ENCODE results near the gene PBX3.

GRCh38 chr9:125906144-125906543 is 159.0 kb downstream of the PBX3 start:
- TF ChIP-seq, protein P1, sequence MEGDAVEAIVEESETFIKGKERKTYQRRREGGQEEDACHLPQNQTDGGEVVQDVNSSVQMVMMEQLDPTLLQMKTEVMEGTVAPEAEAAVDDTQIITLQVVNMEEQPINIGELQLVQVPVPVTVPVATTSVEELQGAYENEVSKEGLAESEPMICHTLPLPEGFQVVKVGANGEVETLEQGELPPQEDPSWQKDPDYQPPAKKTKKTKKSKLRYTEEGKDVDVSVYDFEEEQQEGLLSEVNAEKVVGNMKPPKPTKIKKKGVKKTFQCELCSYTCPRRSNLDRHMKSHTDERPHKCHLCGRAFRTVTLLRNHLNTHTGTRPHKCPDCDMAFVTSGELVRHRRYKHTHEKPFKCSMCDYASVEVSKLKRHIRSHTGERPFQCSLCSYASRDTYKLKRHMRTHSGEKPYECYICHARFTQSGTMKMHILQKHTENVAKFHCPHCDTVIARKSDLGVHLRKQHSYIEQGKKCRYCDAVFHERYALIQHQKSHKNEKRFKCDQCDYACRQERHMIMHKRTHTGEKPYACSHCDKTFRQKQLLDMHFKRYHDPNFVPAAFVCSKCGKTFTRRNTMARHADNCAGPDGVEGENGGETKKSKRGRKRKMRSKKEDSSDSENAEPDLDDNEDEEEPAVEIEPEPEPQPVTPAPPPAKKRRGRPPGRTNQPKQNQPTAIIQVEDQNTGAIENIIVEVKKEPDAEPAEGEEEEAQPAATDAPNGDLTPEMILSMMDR (conservative IDR thresholded peaks at IDR 0.05; ENCODE audit: low read length) = no peak
- no peak for TF ChIP-seq EZH2phosphoT487 (IDR thresholded peaks at IDR 0.05; ENCODE audit: borderline replicate concordance, low read depth, low read length)

Measured in OCI-LY7 (cell line).